ENCODE data around the gene FRMD6.
"Not testable (repeated sequence)": the region's sequence is repeated elsewhere in the genome, so short reads cannot be mapped to it uniquely, and the experiment has no call there.

FRMD6 gene

GRCh38 chr14:51633298-51633697 is 18.4 kb upstream of the FRMD6 start:
- DNase-seq, result not testable (repeated sequence)

- no peak for DNase-seq
Measured at GRCh38 chr14:51636109-51636508, 15.6 kb upstream of the FRMD6 start.

GRCh38 chr14:51638071-51638944 is 13.4 kb upstream of the FRMD6 start:
- DNase-seq, result no peak

- DNase-seq, result no peak
Measured at GRCh38 chr14:51639668-51640316, 11.9 kb upstream of the FRMD6 start.

- DNase-seq, result no peak
Measured at GRCh38 chr14:51643140-51643539, 8.6 kb upstream of the FRMD6 start.

GRCh38 chr14:51644217-51644933 is 7.3 kb upstream of the FRMD6 start:
- no peak for DNase-seq

- no peak for DNase-seq
Measured at GRCh38 chr14:51648296-51648695, 3.4 kb upstream of the FRMD6 start.

GRCh38 chr14:51650716-51651387 is 858 bp upstream of the FRMD6 start:
- no peak for DNase-seq

GRCh38 chr14:51652168-51653078 is 713 bp downstream of the FRMD6 start:
- no peak for DNase-seq

- no peak for DNase-seq
Measured at GRCh38 chr14:51653079-51653774, 1.5 kb downstream of the FRMD6 start.

- DNase-seq, result no peak
Measured at GRCh38 chr14:51653775-51654532, 2.2 kb downstream of the FRMD6 start.

- no peak for DNase-seq
Measured at GRCh38 chr14:51654533-51654845, 2.8 kb downstream of the FRMD6 start.

GRCh38 chr14:51657762-51658161 is 6.1 kb downstream of the FRMD6 start:
- DNase-seq, result no peak

- DNase-seq, result no peak
Measured at GRCh38 chr14:51658441-51659173, 6.9 kb downstream of the FRMD6 start.

- DNase-seq, result no peak
Measured at GRCh38 chr14:51660741-51661140, 9.0 kb downstream of the FRMD6 start.

- no peak for DNase-seq
Measured at GRCh38 chr14:51661504-51661903, 9.8 kb downstream of the FRMD6 start.

GRCh38 chr14:51663783-51664326 is 12.1 kb downstream of the FRMD6 start:
- no peak for DNase-seq

GRCh38 chr14:51666070-51666469 is 14.4 kb downstream of the FRMD6 start:
- DNase-seq, result no peak

GRCh38 chr14:51666826-51667225 is 15.1 kb downstream of the FRMD6 start:
- no peak for DNase-seq

GRCh38 chr14:51668870-51669269 is 17.2 kb downstream of the FRMD6 start:
- no peak for DNase-seq

Measured in stimulated activated CD4-positive, alpha-beta T cell treated with anti-CD3 and anti-CD28 coated beads, Interleukin-15, amount 100 ng/mL, for 24 hours (primary cell).